ENCODE results near the gene COL4A6.

- no peak for TF ChIP-seq USF1 (IDR thresholded peaks at IDR 0.05)
- no peak for TF ChIP-seq YY1 (IDR thresholded peaks at IDR 0.05; ENCODE audit: low read depth)
- TF ChIP-seq NFIC (IDR thresholded peaks at IDR 0.05) = no peak
- TF ChIP-seq TAF1 (IDR thresholded peaks at IDR 0.05; ENCODE audit: low read depth) = no peak
- TF ChIP-seq, protein P1, sequence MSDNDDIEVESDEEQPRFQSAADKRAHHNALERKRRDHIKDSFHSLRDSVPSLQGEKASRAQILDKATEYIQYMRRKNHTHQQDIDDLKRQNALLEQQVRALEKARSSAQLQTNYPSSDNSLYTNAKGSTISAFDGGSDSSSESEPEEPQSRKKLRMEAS (IDR thresholded peaks at IDR 0.05) = no peak
- TF ChIP-seq RAD21 (IDR thresholded peaks at IDR 0.05; ENCODE audit: low read depth) = no peak
- no peak for TF ChIP-seq ZBTB7A (IDR thresholded peaks at IDR 0.05; ENCODE audit: low read depth)
These were observed 114.5 kb downstream of the COL4A6 start for GRCh38 chrX:108323751-108324150.

Measured in Ishikawa (cell line).